Natural killer cell (primary cell): ENCODE data around the gene TRIP13. TPM values are rescaled to one million over a fixed set of nuclear protein-coding genes. Genes with fewer than 3 reads are reported as not detected.

Experiments
- ATAC-seq, 3 donors: fragments of 150-1000 bp in 2 of 3; fragments of 200-7000 bp in 1 of 3; cut with Tn5 transposase; 1 replicate in 1 of 3; 2 replicates in 2 of 3; pipeline ENCODE4 v1.10.0; 2021; ENCODE audit warnings: mild to moderate bottlenecking in 2 of 3, moderate library complexity in 2 of 3
- DNase-seq, 2 donors: peaks; one replicate each; pipeline versions ENCODE4 v3.0.0 to v3.0.0-alpha.2; 2013 to 2021; ENCODE audit warnings: mixed read lengths in 1 of 2
- H3K27ac ChIP-seq: one replicate; pipeline ENCODE4 v1.5.1; 2013; ENCODE audit warnings: mild to moderate bottlenecking, low read length
- H3K27me3 ChIP-seq: one replicate; pipeline ENCODE4 v1.6.1; 2013; ENCODE audit warnings: low read length; ENCODE audit not compliant: control insufficient read depth, insufficient read depth
- H3K36me3 ChIP-seq: one replicate; pipeline ENCODE4 v1.6.1; 2013; ENCODE audit warnings: low read length; ENCODE audit not compliant: control insufficient read depth, insufficient read depth
- H3K4me1 ChIP-seq: one replicate; pipeline ENCODE4 v1.6.1; 2013; ENCODE audit warnings: low read length; ENCODE audit not compliant: control insufficient read depth, insufficient read depth
- H3K4me3 ChIP-seq: one replicate; pipeline ENCODE4 v1.5.1; 2013; ENCODE audit warnings: low read length
- H3K9me3 ChIP-seq: one replicate; pipeline ENCODE4 v1.6.1; 2013; ENCODE audit warnings: low read length; ENCODE audit not compliant: control insufficient read depth, insufficient read depth
- H3K27ac Mint-ChIP-seq, 2 donors: one replicate each; pipeline ENCODE4 v1.8.0; 2022; ENCODE audit warnings: mild to moderate bottlenecking in 2 of 2, mixed read lengths in 2 of 2, moderate library complexity in 1 of 2
- H3K27me3 Mint-ChIP-seq, 2 donors: one replicate each; pipeline ENCODE4 v1.8.0; 2022; ENCODE audit warnings: low read depth in 2 of 2, mixed read lengths in 2 of 2
- H3K36me3 Mint-ChIP-seq: one replicate; pipeline ENCODE4 v1.8.0; 2022; ENCODE audit warnings: mixed read lengths
- H3K4me1 Mint-ChIP-seq, 2 donors: one replicate each; pipeline ENCODE4 v1.8.0; 2022; ENCODE audit warnings: mixed read lengths in 2 of 2
- H3K4me3 Mint-ChIP-seq: one replicate; pipeline ENCODE4 v1.8.0; 2022; ENCODE audit warnings: mild to moderate bottlenecking, moderate library complexity, mixed read lengths
- H3K9me3 Mint-ChIP-seq, 2 donors: one replicate each; pipeline ENCODE4 v1.8.0; 2022; ENCODE audit warnings: mixed read lengths in 2 of 2
- WGBS: methylation state at CpG from one replicate; pipeline ENCODE4 v1.1.7; 2013; ENCODE audit warnings: missing lambda C conversion rate; ENCODE audit not compliant: insufficient coverage; 5-methylcytosine and 5-hydroxymethylcytosine counted together
- intact Hi-C: fragments of 100-400 bp; cut with micrococcal nuclease; formaldehyde crosslinking; loops from one replicate; pipeline ENCODE4 v1.14.2; 2022
- total RNA-seq, 4 donors: library from RNA; stranded (reverse); fragments of 120-200 nt in 1 of 4; gene quantifications; one replicate each; pipeline versions ENCODE4 v1.2.3 to v1.2.4, GENCODE V29; 2013 to 2022
- TF ChIP-seq, protein P1 (sequence below): fragments of 200-600 bp; IDR thresholded peaks from one replicate; pipeline ENCODE4 v1.8.0; 2022; ENCODE audit warnings: antibody characterized with exemption

The TRIP13 gene
- total RNA-seq, 3 donors from 2014 or later (not counting 1 experiment from before 2014, with no cell fraction given), result 0.45 to 0.57 (median 0.56) TPM

DNA sequence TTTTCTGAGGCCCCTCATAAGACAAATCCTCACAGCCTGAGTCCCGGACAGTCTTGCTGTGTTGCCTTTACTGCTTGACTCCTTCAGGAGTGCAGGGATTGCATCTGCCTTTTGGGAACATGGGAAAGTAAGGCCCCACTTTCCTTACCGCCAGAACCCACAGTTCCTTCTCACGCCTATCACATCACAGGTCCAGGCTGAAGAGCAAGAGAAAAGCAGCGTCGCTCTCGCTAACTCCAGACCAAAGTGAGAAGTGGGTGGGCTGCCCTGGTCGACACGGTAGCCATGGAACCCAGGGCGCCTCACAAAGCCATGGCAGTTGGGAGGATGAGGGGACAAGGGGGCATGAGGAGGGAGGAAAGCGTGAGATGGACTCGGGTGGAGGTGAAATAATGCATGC is 34.0 kb upstream of the TRIP13 start:
- intact Hi-C loops, result no loop called here
- H3K36me3 Mint-ChIP-seq, result no peaks in the 10 kb centered on the region
- no peak overlapping the region for H3K4me3 Mint-ChIP-seq
- H3K4me3 ChIP-seq, result no peak overlapping the region
- no peaks in the 10 kb centered on the region for H3K27me3 ChIP-seq
- no peak overlapping the region for H3K27ac ChIP-seq
- peaks cover 10% of the 10 kb centered on the region for H3K36me3 ChIP-seq
- peaks cover 0 to 13% of the 10 kb centered on the region in 2 donors for H3K4me1 Mint-ChIP-seq
- no peaks in the 10 kb centered on the region for H3K9me3 Mint-ChIP-seq
- no peaks in the 10 kb centered on the region for H3K27me3 Mint-ChIP-seq
- TF ChIP-seq, protein P1, sequence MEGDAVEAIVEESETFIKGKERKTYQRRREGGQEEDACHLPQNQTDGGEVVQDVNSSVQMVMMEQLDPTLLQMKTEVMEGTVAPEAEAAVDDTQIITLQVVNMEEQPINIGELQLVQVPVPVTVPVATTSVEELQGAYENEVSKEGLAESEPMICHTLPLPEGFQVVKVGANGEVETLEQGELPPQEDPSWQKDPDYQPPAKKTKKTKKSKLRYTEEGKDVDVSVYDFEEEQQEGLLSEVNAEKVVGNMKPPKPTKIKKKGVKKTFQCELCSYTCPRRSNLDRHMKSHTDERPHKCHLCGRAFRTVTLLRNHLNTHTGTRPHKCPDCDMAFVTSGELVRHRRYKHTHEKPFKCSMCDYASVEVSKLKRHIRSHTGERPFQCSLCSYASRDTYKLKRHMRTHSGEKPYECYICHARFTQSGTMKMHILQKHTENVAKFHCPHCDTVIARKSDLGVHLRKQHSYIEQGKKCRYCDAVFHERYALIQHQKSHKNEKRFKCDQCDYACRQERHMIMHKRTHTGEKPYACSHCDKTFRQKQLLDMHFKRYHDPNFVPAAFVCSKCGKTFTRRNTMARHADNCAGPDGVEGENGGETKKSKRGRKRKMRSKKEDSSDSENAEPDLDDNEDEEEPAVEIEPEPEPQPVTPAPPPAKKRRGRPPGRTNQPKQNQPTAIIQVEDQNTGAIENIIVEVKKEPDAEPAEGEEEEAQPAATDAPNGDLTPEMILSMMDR, result no peak
- DNase-seq (no peak), ATAC-seq (no peak)
- H3K27ac Mint-ChIP-seq, result peak overlapping the region in 1 of 2 donors; percentile 60
- no peaks in the 10 kb centered on the region for H3K9me3 ChIP-seq
- 87% methylated on average over 11 of the region's 11 CpGs for WGBS
- H3K4me1 ChIP-seq, result peaks cover 14% of the 10 kb centered on the region

GRCh38 chr5:859391-859790 is 33.3 kb upstream of the TRIP13 start:
- no peaks in the 10 kb centered on the region for H3K9me3 ChIP-seq
- no peak overlapping the region for H3K27ac Mint-ChIP-seq

GRCh38 chr5:859798-860296 is 32.8 kb upstream of the TRIP13 start:
- no peaks in the 10 kb centered on the region for H3K9me3 Mint-ChIP-seq
- Histone ChIP-seq H3K27ac (no peak overlapping the region), H3K27me3 (no peaks in the 10 kb centered on the region), H3K4me1 (peaks cover 14% of the 10 kb centered on the region), H3K9me3 (no peaks in the 10 kb centered on the region), H3K4me3 (no peak overlapping the region), H3K36me3 (peaks cover 20% of the 10 kb centered on the region)
- peaks cover 0 to 13% of the 10 kb centered on the region in 2 donors for H3K4me1 Mint-ChIP-seq
- TF ChIP-seq, protein P1, result no peak
- no peak overlapping the region for H3K4me3 Mint-ChIP-seq
- ATAC-seq, result no peak
- WGBS, result 92% methylated on average over 16 of the region's 16 CpGs
- no peak overlapping the region for H3K27ac Mint-ChIP-seq
- H3K27me3 Mint-ChIP-seq, result no peaks in the 10 kb centered on the region
- no peaks in the 10 kb centered on the region for H3K36me3 Mint-ChIP-seq
- intact Hi-C loops, result no loop called here
- no peak for DNase-seq

More at GRCh38 chr5:859391-859790, 33.3 kb upstream of the TRIP13 start:
- intact Hi-C loops, result no loop called here
- TF ChIP-seq, protein P1, result no peak
- no peak for ATAC-seq
- no peak for DNase-seq
- H3K4me1 ChIP-seq, result peaks cover 14% of the 10 kb centered on the region
- no peaks in the 10 kb centered on the region for H3K27me3 ChIP-seq
- peaks cover 15% of the 10 kb centered on the region for H3K36me3 ChIP-seq
- H3K27ac ChIP-seq, result no peak overlapping the region
- no peaks in the 10 kb centered on the region for H3K27me3 Mint-ChIP-seq
- H3K36me3 Mint-ChIP-seq, result no peaks in the 10 kb centered on the region
- no peaks in the 10 kb centered on the region for H3K9me3 Mint-ChIP-seq
- peaks cover 0 to 13% of the 10 kb centered on the region in 2 donors for H3K4me1 Mint-ChIP-seq
- 94% methylated on average over 16 of the region's 16 CpGs for WGBS
- H3K4me3 Mint-ChIP-seq, result no peak overlapping the region
- H3K4me3 ChIP-seq, result no peak overlapping the region
